CD1c-positive myeloid dendritic cell (primary cell): ENCODE data around the gene DLGAP1.

ENCODE experiments used
- DNase-seq: peaks from one replicate; pipeline ENCODE4 v3.0.0-alpha.2; 2016; ENCODE audit errors: extremely low spot score

The DLGAP1 gene

GRCh38 chr18:3900327-3900726, 554.8 kb downstream of the DLGAP1 start:
- no peak for DNase-seq

GRCh38 chr18:3898861-3899613, 556.1 kb downstream of the DLGAP1 start:
- DNase-seq: no peak

- no peak for DNase-seq
These were observed 563.0 kb downstream of the DLGAP1 start for GRCh38 chr18:3892152-3892551.

GRCh38 chr18:3891245-3891644, 563.9 kb downstream of the DLGAP1 start:
- no peak for DNase-seq

DNA sequence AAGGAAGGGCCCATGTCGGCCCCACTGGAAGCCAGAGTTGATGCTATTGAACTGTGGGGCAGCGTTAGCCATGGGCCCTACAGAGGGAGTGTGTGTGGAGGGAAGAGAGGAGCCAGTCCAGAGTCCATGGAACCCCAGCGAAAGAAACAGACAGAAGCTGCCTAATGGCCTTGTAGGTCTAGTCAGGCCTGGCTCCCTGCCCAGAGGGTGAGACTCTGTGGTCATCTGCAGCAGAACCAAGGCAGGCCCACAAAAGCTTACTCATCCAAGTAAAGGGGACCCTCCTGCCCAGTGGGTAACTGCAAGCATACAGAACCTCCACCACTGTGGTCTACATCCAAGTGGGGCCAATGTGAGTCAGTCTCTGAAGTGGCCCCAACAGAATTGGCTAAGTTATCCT, 565.3 kb downstream of the DLGAP1 start:
- DNase-seq: no peak

- no peak for DNase-seq
These were observed 566.0 kb downstream of the DLGAP1 start for GRCh38 chr18:3889121-3889520.

DNA sequence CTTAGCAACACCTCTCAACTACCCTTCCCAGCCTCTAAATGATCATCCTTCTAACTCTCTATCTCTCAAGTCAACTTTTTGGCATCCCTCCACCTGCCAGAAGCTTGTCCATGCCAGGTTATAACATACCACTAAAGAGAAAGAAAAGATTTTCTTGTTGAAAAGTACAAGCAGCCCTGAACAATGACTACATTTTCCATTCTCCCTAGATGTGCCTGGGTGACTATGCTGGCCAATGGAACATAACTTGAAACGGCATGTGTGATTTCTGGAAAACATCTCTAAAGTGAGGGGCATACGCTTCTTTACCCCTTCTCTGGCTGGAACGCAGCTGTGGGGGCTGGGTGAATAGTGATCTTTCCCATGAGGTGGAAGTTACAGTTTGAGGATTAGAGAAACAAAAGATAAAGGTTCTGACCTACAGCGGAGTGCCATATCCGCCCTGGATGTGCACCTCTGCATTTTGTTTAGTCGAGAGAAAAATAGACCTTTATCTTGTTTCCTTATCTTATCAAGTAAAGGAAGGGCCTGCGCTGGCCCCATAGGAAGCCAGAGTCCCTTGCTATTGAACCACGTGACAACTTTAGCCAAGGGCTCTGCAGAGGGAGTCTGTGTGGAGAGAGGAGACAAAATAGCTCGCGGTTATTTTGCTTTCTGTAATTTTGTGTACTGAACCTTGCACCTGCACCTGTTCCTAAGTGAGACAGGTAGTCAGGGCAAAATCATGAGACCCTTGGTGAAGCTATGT, 568.4 kb downstream of the DLGAP1 start:
- no peak for DNase-seq

GRCh38 chr18:3885209-3885792, 569.8 kb downstream of the DLGAP1 start:
- peak; percentile 20 for DNase-seq

- DNase-seq: no peak
These were observed 575.3 kb downstream of the DLGAP1 start for GRCh38 chr18:3879836-3880120.

GRCh38 chr18:3879114-3879835, 575.8 kb downstream of the DLGAP1 start:
- no peak for DNase-seq

GRCh38 chr18:3878401-3878800, 576.7 kb downstream of the DLGAP1 start:
- peak; percentile 50 for DNase-seq

- DNase-seq: peak; percentile 77
These were observed 577.4 kb downstream of the DLGAP1 start for GRCh38 chr18:3877678-3878077.

DNA sequence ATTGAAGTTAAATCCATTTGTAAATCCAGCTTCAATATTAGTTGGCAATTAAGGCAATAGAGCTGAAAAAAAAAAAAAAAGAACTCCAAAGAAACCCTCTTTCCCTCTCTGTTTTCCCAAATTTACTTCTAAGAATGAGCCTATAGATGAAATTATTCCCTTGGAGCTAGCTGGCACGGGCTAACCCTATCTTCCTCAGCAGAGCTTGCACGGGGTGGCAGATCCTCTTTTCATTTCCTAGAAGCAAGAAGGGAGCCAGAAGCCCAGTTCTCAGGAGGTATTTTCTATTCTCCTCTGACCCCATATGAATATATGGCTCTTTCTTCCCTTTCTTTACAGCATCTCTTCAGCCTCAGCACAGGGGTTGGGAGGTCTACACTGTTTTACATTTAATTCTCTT, 579.1 kb downstream of the DLGAP1 start:
- DNase-seq: peak; percentile 67

- peak; percentile 24 for DNase-seq
These were observed 579.7 kb downstream of the DLGAP1 start for GRCh38 chr18:3875376-3875775.

- no peak for DNase-seq
These were observed 580.5 kb downstream of the DLGAP1 start for GRCh38 chr18:3874581-3874980.

DNA sequence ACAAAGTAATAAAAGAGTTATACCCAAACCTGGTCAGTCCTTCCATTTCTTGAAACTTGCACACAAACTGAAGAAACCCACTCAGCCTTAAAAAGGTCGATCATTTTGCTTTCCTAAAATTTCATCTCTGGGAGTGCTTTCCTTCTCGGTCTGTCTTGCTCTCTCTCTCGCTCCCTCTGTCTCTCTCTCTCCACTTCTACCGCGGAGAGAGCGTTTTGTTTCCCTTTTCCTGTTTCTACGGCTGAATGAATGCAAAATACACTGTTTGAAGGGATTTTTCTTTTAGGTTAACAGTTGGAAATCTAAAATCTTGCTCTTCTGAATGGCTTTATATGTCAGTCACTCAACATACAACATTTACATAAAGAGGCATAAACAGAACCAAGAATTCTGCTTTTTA, 581.0 kb downstream of the DLGAP1 start:
- DNase-seq: no peak

- DNase-seq: no peak
These were observed 581.4 kb downstream of the DLGAP1 start for GRCh38 chr18:3873698-3874097.

DNA sequence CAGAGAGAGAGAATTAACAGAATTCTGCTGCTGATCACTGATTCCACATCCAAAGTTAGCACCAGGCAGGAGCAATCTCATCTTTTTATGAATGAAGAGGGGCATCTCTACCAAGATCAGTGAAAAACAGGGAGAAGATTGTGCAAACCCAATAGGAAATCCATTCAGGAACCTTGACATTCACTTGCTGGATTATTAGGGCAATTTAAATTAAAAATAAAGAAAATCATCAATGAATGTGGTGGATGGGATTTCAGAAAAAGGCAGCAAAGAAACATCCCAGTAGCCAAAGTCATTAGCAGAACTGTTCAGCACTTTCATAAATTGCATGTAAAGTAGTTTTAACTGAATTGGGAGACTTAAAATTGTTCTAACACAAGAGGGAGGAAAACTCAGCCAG, 581.9 kb downstream of the DLGAP1 start:
- DNase-seq: no peak

DNA sequence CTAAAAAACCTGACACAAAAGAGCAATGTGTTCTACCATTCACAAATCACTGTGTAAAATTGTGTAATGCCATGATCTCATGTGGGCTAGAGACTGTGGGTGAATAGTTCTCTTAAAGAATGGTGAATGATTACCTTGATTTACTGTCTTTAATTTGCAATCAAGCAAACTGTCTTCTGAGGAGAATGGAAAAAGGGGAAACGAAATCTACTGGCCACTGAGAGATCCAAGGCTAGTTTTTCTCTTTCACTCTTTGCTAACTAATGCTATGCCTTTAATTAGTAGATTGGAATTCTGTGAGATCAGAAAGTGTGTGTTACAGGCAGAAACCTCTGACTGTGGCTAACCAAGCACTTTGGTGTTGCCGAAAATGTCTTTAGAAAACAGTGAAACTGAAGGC, 582.5 kb downstream of the DLGAP1 start:
- DNase-seq: peak; percentile 42

DNA sequence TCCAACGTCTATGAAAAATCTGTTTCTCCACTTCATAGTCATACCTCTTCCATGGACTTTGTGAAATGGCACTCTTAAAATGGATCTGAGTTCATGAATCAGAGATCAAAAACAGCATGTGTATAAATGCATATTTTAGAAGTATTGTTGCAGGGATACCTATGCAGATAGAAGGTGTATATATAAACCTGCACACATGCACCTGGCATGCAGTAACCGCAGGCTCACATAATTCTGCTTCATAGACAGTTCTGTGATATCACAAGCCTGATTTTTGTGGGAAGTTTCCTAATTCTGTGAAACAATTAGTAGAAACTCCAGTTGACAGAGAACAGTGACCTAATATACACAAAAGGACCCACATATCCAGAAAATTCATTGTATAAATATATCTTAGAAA, 583.4 kb downstream of the DLGAP1 start:
- DNase-seq: no peak

DNA sequence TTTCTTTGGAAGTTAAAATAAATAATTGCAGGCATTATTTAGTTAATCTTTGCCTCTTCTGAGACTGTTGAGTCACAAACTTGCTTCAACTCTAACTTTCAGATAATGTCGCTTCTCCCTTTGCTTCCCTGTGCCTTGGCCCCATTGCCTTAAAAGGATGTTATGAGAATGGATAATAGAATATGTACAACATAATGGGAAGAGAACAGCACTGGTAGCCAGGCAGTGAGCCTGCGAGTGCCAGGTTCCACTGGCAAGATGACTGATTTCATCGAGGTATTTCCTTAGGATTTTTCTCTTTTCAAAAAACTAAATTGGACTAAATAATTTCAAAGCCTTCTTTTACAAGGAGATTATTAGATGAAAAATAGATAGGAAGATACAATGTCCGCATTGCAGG, 584.2 kb downstream of the DLGAP1 start:
- DNase-seq: no peak

GRCh38 chr18:3869848-3870247, 585.3 kb downstream of the DLGAP1 start:
- DNase-seq: peak; percentile 63
